IPS-20b (cell line): ENCODE results near the gene ZC3H18.

Experiments
- H3K27ac ChIP-seq: one replicate; pipeline ENCODE4 v1.5.1; 2013; ENCODE audit warnings: low read length
- H3K27me3 ChIP-seq: 2 replicates; pipeline ENCODE4 v1.6.1; 2013; ENCODE audit warnings: mild to moderate bottlenecking, low read length, inconsistent platforms; ENCODE audit not compliant: insufficient read depth
- H3K36me3 ChIP-seq: 2 replicates; pipeline ENCODE4 v1.6.1; 2013; ENCODE audit warnings: low read depth, mild to moderate bottlenecking, inconsistent platforms, low read length, moderate library complexity; ENCODE audit not compliant: insufficient read depth
- H3K4me1 ChIP-seq: 2 replicates; pipeline ENCODE4 v1.6.1; 2013; ENCODE audit warnings: mild to moderate bottlenecking, control low read depth, inconsistent platforms, low read length, moderate library complexity; ENCODE audit not compliant: insufficient read depth
- H3K4me3 ChIP-seq: 2 replicates; pipeline ENCODE4 v1.5.1; 2013; ENCODE audit warnings: mild to moderate bottlenecking, low read length, inconsistent platforms
- H3K9ac ChIP-seq: 2 replicates; pipeline ENCODE4 v1.6.1; 2013; ENCODE audit warnings: low read depth, mild to moderate bottlenecking, inconsistent platforms, low read length, moderate library complexity
- H3K9me3 ChIP-seq: 2 replicates; pipeline ENCODE4 v1.6.1; 2013; ENCODE audit warnings: mild to moderate bottlenecking, low read depth, low read length, inconsistent platforms; ENCODE audit not compliant: insufficient read depth

Gene ZC3H18

DNA sequence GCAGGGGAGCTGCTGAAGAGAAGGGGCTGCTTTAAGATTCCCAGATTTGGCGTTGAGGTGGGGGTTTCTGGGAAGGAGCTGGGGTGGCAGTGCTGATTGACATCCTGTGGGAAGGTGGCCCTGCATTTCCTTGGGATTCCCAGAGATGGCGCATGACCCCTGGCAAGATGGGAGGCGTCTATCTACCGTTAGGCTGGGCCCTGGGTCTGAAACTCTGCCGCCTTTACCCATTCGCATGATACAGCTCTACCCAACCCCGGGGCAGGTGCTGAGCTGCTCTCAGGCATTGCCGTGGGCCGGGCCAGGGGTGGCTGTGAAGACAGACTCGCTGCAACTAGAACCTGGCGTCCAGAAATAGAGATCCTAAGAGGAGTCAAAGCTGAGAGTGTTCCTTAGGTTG is 102.6 kb downstream of the ZC3H18 start:
- H3K36me3 ChIP-seq, result no peaks in the 10 kb centered on the region
- no peaks in the 10 kb centered on the region for H3K27me3 ChIP-seq
- H3K9me3 ChIP-seq, result no peaks in the 10 kb centered on the region
- no peak overlapping the region for H3K27ac ChIP-seq
- H3K4me1 ChIP-seq, result peaks cover 2% of the 10 kb centered on the region; the same call in 1 of the 2 replicates
- H3K9ac ChIP-seq, result peak overlapping the region; percentile 45; the same call in 1 of the 2 replicates
- H3K4me3 ChIP-seq, result no peak overlapping the region

DNA sequence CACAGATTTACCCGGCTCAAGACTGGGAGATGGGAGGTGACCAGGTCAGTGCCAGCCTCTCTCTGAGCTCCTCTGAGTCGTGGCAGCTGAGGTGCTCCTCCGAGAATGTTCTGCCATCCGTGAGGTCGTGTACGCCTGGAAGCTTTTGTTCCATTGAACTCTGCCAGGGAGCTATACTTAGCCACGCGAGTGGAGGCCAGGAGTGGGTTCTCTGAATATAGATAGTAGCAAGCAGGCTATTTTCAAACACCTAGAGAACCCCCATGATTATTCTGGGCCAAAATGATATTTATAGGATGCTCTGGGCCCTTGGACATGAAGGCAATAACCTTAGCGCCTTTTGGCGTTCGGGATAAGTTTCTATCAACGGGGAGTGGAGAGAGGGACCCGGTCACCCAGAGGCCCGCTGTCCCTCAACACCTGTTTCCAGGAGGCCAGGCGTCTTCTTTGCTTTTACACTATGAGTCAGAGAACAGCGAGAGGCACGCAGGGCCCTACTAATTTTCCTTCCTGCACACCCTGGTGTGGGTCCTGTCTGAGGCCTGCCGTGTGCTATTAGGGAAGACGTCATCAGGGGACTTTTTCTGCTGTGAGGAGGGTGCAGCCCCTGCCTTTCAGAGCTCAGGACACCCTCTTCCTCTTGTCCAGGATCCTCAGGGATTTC is 103.6 kb downstream of the ZC3H18 start:
- H3K9ac ChIP-seq, result no peak overlapping the region
- H3K4me1 ChIP-seq, result peaks cover 2% of the 10 kb centered on the region; the same call in 1 of the 2 replicates
- no peak overlapping the region for H3K4me3 ChIP-seq
- H3K27ac ChIP-seq, result no peak overlapping the region
- no peaks in the 10 kb centered on the region for H3K27me3 ChIP-seq
- no peaks in the 10 kb centered on the region for H3K9me3 ChIP-seq
- no peaks in the 10 kb centered on the region for H3K36me3 ChIP-seq

DNA sequence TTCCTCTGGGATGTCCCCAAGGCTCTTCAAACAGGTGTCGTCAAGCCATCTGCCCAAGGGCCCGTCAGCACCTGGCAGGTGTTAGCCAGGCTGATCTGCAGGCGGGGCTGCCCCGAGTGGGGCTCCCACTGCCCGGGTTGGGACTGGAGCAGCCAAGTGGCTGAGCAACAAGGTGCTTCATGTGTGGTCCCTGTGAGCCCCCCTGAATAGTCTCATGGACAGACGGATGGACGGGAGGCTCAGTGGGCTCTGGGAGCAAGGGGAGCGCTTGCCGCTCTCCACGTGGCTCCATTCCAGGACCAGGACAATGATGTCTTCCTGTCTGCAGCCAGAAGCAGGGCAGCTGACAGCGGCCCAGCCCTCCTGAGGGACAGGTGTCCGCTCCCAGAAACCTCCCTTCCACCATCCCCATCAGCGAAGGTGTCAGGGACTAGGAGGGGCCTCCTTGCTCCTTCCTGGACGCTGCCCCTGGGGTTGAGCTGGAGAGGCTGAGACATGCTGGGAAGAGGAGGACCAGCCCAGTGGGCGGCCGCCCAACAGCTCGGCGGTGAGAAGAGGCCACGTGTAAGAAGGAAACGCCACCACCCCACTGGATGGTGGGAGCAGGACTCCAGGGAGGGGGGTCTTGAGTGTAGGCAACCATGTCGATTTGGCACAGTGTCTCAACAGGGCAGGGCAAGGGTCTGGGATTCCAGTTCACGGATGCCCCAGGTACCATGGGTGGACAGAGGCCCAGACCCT is 106.5 kb downstream of the ZC3H18 start:
- H3K27me3 ChIP-seq, result no peaks in the 10 kb centered on the region
- no peaks in the 10 kb centered on the region for H3K9me3 ChIP-seq
- no peak overlapping the region for H3K4me3 ChIP-seq
- no peak overlapping the region for H3K9ac ChIP-seq
- no peaks in the 10 kb centered on the region for H3K36me3 ChIP-seq
- peaks cover 2% of the 10 kb centered on the region; the same call in 1 of the 2 replicates for H3K4me1 ChIP-seq
- no peak overlapping the region for H3K27ac ChIP-seq

DNA sequence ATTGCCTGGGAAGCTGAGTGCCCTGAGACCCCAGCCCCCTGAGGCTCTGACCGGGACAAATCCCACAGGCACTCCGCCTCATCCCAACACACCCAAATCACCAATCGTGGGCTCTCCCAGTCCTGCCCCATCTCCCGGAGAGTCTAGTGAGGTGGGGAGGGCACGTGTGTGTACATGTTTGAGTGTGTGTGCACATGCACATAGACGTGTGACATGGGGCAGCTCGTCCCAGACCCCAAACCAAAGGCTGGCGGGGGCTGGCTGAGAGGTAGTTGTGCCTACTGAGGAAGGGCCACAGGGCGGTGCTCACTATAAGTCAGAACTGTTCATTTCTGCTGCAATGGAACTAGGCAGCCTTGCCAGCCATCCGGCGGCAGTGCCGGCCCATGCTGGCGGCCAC is 107.5 kb downstream of the ZC3H18 start:
- no peaks in the 10 kb centered on the region for H3K9me3 ChIP-seq
- no peaks in the 10 kb centered on the region for H3K27me3 ChIP-seq
- H3K9ac ChIP-seq, result no peak overlapping the region
- no peaks in the 10 kb centered on the region for H3K36me3 ChIP-seq
- H3K27ac ChIP-seq, result no peak overlapping the region
- H3K4me3 ChIP-seq, result no peak overlapping the region
- peaks cover 2% of the 10 kb centered on the region; the same call in 1 of the 2 replicates for H3K4me1 ChIP-seq

DNA sequence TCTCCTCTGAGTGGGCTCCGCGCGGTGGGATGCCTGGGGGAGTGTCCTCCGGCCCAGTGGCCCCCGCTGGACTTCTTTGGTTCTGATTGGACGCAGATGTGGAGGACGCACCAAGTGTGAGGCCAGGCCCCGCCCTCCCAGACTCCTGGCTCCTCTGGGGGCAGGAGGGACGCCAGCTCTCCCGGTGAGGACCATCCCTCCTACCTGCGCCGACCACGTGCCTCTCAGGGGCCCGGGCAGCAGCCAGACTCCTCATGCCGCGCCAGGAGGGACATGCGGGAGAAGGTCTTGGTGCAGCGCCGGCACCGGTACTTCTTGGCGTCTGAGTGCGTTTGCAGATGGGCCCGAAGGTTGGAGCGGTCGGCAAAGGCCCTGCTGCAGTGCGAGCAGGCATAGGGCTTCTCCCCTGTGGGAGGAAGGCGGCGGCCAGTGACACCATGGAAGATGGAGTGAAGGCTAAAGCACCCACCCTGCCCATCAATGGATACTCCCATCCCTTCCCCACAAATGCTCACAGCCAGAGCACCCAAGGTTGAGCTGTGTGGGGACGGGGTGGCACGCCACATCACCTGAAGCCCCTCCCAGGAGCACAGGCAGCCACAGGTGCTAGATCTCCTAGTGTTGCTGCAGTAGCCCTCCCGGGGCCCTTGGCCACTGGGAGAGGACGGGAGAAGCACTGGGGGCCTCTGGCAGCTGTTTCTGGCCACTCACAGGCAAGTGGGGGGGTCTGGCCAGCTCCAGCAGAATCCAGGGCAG is 108.2 kb downstream of the ZC3H18 start:
- Histone ChIP-seq H3K9me3 (no peaks in the 10 kb centered on the region), H3K4me3 (no peak overlapping the region), H3K4me1 (no peaks in the 10 kb centered on the region), H3K27ac (no peak overlapping the region), H3K27me3 (no peaks in the 10 kb centered on the region), H3K36me3 (no peaks in the 10 kb centered on the region), H3K9ac (no peak overlapping the region)

DNA sequence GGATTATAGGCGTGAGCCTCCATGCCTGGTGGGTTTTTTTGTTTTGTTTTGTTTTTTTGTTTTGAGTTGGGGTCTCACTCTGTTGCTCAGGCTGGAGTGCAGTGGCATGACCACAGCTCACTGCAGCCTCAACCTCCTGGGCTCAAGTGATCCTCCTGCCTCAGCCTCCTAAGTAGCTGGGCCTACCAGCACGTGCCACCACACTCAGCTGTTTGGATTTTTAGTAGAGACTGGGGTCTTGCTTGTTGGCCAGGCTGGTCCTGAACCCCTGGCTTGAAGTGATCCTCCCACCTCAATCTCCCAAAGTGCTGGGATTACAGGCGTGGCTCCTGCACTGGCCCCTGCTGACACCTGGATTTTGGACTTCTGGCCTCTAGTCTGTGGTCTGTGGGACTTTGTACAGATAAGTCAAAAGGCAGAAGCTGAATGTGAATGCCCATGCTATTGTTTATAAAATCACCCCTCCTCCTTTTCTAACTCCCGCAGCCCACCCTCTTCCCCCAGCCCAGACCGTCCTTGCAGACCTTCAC is 110.4 kb downstream of the ZC3H18 start:
- Histone ChIP-seq H3K4me1 (peaks cover 4% of the 10 kb centered on the region; the same call in 1 of the 2 replicates), H3K27ac (no peak overlapping the region), H3K9ac (no peak overlapping the region), H3K4me3 (no peak overlapping the region), H3K36me3 (no peaks in the 10 kb centered on the region), H3K27me3 (peaks cover 19% of the 10 kb centered on the region), H3K9me3 (no peaks in the 10 kb centered on the region)

DNA sequence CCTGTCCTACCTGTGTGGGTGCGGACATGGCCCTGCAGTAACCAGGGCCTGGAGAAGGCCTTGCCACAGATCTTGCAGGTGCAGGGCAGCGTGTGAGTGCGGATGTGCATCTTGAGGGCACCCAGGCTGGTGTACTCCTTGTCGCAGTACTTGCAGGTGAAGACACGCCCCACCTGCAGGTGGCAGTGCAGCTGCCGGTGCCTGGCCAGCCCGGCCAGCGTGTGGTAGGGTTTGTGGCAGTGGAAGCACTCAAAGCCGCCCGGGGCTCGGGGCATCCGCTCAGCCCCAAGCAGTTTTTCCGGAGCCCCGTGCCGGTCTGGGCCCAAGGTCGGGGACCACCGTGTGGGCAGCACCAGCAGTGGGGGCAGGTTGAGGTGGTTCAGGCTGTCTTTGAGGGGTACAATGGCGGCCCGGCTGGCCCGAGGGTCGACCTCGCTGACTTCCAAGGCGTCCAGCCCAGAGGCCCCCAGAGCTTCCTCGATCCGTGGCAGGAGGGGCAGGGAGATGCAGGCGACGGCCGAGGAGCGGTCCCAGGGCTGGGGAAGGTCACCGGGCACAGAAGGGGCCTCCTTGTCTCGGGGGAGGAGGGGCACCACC is 111.0 kb downstream of the ZC3H18 start:
- no peaks in the 10 kb centered on the region for H3K9me3 ChIP-seq
- H3K36me3 ChIP-seq, result no peaks in the 10 kb centered on the region
- H3K27ac ChIP-seq, result no peak overlapping the region
- H3K27me3 ChIP-seq, result peaks cover 24% of the 10 kb centered on the region
- H3K4me1 ChIP-seq, result peaks cover 5% of the 10 kb centered on the region; the same call in 1 of the 2 replicates
- H3K4me3 ChIP-seq, result no peak overlapping the region
- no peak overlapping the region for H3K9ac ChIP-seq
